NCI-H774 (cell line): Measurements from ENCODE around the gene TSN.

ENCODE experiments used
- DNase-seq: peaks from one replicate; lab custom pipeline; 2025; lab: John Stamatoyannopoulos, UW

The TSN gene

DNA sequence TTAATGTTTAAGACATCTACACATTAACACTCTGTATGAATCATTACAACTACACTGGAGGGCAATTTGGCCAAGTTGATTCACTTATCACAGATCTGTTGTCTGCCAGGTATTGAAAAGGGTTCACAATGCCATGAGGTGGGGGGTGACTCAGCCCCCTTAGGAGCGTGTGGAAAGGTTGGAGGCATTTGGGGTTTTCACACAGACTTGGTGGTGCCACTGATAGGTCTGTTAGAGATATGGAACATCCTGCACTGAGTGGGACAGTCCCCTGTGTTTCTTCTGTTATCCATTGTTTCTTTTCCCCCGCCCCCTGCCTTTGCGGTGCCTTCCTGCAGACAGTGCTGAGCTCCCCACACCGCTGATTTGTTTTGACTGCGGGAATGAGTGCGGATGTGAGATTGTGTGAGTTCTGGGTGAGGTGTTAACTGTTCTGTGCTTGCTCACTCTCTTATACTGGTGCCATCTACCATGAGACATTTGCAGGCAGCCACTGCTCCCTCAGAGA lies 9.3 kb upstream of the TSN start:
- DNase-seq: no peak

DNA sequence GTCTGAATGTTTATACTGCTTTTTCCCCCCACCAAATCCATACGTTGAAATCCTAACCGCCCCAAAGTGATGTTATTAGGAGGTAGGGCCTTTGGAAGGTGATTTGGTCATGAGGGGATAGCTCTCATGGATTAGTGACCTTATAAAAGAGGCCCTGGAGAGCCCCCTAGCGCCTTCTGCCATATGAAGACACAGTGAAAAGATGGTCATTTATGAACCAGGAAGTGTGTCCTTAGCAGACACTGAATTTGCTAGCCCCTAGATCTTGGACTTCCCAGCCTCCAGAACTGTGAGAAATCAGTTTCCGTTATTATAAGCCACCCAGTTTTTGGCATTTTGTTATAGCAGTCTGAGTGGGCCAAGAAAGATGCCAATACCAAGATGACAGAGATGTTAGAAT lies 7.2 kb upstream of the TSN start:
- DNase-seq: no peak

DNA sequence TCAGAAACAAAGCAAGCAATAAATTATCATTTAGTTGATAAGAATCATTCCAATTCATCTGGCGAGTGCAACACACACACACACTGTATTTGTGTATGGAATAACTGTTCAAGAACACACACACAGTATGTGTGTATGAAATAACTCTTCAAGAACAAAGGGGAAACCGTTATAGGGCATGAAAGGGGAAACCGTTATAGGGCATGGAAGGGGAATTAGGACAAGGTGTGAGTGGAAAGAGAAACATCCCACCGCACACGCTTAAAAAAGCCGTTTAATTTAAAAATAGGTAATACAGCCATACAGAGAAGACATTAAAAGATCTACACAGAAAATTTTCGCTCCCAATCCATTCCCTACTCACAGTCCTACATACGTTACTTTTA lies 607 bp upstream of the TSN start:
- DNase-seq: no peak

DNA sequence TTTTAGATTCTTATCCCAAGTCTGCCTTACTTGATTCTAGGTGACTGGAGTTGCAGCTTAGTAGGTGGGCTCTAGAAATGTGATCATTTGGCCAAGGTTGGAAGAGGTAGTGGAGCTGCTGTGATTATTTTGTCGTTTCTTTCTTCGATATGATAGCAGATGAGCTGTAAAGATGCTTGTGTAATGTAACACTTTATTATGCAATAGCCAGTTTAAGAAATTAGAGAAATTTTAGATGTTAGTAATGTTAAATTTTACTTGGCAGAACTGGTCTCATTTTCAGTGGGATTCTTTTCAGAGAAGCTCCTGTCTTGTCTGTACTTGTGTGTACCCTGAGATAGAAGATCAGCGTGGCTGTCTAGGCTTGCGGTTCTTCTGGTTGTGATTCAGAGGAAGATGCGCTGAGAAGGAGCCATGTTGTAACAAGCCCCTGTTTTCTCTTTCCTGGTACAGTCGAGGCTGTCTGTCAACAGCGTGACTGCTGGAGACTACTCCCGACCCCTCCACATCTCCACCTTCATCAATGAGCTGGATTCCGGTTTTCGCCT lies 9.3 kb downstream of the TSN start:
- DNase-seq: no peak

DNA sequence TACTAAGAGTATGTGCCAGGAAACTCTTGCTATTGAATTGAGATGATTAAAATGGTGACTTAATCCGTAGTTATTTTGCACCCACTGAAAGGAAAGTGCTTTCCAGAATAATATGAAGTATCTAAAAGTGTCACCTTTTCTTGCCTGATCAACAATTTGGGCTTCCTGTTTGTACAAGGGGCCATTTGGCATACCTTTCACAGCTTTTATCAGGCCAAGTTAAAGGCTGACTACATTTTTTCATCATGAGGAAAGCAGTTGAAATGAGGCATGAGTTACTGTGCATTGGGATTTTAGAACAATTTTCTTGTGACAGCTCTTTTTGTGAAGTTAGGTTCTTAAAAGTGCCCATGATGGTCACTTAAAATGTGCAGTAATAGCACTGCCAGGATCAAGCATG lies 11.2 kb downstream of the TSN start:
- DNase-seq: no peak

DNA sequence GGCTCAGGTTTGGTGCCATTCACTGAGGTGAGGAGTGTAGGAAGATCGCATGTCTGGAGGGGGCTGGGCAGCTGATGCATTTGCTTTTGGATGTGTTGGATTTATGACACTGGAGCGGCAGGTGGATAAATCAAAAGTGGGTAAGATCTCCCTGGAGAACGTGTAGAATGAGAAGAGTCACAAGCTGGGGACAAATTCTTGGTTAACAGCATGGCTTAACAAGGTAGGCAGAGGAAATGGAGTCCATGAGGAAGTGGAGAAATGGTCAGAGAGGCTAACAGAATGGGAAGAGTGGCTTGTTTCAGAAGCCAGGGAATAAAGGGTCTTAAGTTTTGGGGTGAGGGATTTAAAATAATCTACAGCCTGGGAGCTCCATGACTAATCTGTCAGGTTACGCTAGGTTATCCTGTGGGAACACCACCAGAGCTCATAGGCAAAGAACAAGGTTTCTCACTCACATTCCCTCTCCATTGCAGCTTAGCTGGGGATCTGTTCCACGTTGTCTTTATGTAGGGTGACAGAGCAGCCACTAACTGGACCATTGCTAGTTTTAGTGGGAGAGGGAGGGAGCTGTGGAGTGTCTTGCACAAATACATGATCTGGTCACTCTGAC lies 12.8 kb downstream of the TSN start:
- DNase-seq: no peak

DNA sequence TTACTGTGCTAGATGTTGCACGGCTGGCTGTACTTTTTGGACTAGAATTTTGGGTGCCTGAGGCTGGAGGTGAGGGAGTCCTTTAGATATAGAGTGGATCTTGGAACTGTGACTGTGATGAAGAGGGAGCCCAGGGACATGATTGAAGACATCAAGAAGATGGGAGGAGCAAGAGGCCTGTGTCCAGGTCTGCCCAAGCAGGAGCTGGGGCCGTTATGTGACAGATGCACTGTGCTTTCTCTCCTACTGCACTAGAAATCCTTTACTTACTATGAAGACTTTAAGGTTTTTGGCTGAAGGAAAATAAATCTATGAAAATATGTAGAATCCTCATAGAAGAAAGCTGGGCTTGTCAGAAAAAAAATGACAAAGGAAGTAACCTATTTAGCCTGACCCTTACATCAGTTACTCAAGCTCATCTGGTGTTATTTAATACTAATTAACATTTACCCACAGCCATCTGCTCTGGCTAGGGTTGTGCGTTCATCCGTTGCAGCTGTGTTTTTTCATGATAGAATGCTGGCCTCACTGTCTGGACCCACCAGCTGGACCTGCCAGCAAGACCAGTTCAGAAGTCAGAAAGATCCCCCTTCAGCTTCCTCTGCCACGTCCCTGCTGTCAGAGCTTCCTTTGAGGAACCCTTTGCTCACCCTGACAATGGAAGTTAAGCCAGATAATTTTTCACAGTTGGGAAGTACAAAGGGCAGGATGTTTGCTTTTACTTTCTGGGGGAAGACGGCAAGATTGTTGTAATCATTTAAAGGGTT lies 16.7 kb downstream of the TSN start:
- DNase-seq: no peak

DNA sequence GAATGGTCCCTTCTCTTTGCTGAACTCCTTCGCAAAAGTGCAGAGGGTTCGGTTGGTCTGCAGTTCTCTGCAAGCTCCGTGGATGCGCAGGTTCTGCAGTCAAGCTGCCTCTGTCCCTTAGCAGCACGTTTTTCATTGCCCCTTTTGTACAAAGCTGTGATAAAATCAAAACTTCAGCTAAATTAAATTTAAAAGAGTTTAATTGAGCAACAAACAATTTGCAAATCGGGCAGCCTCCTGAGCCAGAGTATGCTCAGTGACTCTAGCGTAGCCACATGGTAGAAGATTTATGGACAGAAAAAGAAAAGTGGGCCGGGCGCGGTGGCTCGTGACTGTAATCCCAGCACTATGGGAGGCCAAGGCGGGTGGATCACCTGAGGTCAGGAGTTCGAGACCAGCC lies 18.8 kb downstream of the TSN start:
- no peak for DNase-seq

DNA sequence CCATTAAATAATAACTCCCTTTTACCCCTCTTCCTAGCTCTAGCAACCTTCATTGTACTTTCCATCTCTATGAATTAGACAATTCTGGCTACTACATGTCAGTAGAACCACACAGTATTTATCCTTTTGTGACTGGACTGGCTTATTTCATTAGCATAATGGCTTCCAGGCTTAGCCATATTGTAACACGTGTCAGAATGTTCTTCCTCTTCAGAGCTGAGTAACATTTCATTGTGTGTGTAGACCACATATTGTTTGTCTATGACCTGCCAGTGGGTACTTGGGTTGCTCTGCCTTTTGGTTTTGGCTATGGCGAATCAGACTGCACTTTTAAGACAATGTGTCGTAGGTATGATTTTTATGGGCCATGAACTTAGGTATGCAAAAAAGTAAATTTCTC lies 20.9 kb downstream of the TSN start:
- no peak for DNase-seq

DNA sequence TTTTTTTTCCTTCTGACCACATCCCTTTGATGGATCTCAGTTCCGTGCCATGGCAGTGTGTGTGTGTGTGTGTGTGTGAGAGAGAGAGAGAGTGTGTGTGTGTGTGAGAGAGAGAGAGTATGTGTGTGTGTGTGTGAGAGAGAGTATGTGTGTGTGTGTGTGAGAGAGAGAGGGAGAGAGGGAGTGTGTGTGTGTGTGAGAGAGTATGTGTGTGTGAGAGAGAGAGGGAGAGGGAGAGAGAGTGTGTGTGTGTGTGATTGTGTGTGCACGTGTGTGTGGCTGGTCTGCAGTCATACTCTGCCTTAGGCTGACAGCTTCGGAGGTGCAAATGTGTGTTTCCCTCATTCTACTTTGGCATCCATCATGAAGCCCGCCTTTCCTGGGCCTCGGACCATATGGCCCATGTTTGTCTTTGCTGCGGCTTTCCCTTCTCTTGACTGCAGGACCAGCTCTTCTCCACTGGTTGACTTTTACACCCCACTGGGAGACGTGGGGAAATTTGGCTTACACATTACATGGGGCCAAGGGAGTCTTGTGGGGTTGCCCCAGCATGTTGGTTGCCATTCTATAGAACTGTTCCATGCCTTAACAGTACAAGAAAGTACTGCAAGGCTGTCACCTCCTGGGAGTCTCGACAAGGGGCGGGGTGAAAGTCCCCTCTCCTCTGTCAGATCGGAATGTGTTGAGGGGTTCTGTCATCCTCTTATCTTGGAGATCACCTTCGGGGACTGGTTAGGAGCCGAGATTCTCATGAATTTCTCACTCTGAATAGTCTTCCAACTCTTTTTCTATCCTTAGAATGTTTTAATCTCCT lies 21.6 kb downstream of the TSN start:
- DNase-seq: no peak

DNA sequence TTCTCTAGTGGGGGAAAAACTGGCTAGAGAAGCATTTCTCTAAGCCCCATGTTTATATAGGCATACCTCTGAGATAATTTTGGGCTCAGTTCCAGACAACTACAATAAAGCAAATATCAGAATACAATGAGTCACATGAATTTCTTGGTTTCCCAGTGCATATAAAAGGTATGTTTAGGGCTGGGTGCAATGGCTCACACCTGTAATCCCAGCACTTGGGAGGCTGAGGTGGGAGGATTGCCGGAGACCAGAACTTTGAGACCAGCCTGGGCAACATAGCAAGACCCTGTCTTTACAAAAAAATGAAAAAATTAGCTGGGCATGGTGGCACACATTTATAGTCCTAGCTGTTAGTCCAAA lies 22.2 kb downstream of the TSN start:
- DNase-seq: no peak

DNA sequence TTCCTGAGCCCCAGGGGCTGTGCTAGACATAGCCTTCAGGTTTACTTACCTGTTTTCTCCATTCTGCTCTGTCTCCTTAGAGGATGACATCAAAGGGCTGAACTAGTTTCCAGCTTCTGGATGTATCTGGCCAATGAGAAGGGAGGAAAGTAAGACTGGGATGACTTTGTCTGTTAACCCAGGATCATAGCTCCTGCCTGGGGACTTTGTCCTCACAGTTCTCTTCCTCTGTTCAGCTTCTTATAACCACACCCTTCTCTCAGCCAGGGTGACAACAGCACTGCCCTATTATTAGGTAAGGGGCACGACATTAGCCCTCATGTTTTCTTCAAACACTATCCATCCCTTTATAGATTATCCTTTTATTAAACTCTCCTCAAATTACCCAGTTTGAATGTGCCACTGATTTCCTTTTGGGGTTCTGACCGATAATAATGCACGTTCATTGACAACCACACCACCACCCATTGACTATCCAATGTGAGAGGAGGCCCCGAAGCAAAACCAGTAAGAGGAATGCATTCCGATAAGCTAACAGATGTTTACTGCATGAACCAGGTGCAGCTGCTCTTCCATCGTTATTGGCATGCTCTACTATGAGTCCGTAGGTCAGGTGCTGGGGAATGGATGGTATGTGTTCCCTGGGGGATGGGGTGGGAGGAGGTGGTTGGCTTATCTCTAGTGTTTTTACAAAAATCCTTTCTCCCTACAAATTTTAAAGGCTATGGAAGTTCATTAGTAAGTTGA lies 23.5 kb downstream of the TSN start:
- DNase-seq: no peak

DNA sequence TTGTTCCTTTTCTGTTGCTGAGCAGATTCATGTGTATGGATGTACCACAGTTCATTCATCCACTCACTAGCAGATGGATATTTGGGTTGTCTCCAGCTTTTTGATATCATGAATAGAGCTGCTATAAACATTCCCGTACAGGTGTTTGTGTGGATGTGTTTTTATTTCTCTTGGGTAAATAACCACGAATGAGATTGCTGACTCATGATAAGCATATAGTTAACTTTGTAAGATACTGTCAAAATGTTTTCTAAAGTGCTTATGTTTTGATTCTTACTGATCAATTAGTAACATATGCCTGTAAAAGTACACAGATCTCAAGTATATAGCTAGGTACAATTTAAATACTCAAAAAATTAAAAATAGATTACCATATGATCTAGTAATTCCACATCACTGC lies 27.7 kb downstream of the TSN start:
- DNase-seq: no peak

DNA sequence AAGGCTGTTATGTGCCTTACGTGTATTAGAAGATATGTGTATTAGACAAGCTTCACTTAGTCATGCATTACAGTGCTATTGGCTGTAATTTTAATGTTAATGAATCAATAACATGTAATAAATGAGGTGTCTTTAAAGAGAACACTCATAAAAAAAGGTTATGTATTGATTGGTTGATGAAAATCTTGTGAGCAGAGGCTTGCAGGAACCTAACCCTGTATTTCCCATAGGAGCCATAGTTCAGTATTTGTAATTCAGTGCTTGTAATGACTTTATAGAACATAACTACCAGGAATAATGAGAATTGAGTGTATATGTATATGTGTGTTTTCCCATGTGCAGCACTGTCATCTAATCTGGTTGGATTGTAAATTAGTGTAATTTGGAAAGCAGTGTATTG lies 33.2 kb downstream of the TSN start:
- no peak for DNase-seq

DNA sequence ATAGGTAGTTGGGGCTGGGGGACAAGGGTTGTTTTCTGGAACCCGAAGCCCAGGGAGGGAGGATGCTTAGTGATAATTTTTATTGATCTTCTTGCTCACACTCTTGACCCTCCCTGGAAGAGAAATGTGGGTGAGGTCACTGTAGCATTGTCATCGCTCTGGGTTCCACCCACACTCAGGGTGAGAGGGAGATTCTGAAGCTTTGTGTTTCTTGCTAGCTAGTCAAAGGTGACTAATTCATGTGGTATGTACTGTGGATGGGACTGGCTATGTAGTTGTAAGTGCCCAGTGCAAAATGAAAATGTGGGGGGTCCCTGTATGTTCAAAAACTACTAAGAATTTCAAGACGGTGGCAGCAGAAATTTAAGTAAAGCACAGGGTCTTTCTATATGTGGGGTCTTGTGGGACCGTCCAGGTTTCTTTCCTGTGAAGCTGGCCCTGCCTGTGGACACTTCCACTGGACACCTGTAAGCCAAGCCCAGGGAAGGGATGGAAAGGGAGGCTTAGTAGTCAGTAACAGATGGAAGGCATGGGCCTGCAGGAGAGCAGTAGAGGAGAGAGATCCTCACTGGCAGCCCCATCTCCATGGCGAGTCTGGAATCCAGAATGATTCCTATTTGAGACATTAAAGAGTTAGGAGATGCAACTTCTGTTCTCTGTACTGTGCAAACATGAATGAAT lies 35.0 kb downstream of the TSN start:
- no peak for DNase-seq

DNA sequence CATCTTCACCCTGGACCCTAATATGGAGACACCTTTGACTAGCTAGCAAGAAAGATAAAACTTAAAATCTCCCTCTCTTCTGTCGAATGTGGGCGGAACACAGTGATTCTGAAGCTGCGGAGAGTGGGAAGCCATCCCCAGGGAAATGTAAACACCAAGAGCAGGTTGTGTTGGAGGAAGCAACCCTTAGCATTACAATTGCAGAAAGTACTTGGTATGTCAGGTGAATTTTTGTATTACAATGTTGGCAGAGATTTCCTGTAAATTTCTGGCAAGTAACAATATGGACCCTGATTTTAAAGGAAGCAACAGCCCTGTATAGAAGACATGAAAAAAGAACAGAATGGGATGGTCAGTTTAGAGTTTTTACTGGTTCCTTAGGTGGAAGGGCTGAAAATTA lies 35.8 kb downstream of the TSN start:
- DNase-seq: no peak

DNA sequence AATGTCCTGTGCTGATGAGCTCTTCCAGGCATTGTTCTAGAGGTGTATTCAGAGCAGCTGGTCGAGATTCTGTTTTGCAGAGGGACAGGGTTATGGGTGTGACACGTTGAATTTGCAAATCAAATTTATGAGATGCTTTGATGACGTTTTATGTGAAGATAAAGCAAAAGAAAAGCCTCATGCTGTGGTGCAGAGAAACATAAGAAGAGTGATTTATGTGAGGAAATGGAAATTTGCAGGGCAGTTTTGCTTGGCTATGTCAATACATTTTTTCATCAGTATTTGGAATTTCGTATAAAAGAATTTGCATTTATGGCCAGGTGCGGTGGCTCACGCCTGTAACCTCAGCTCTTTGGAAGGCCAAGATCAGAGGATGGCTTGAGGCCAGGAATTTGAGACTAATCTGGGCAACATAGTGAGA lies 36.4 kb downstream of the TSN start:
- no peak for DNase-seq

DNA sequence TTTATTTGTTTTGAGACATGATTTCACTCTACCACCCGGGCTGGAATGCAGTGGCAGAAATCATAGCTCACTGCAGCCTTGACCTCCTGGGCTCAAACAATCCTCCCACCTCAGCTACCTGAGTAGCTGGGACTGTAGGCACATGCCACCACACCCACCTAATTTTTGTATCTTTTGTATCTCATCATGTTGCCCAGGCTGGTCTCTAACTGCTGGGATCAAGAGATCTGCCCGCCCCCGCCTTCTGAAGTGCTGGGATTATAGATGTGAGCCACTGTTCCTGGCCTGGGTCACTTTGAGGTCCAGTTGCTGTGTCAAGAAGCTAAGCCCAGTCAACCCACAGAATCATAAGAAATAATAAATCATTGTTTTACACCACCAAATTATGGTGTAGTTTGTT lies 38.4 kb downstream of the TSN start:
- no peak for DNase-seq

DNA sequence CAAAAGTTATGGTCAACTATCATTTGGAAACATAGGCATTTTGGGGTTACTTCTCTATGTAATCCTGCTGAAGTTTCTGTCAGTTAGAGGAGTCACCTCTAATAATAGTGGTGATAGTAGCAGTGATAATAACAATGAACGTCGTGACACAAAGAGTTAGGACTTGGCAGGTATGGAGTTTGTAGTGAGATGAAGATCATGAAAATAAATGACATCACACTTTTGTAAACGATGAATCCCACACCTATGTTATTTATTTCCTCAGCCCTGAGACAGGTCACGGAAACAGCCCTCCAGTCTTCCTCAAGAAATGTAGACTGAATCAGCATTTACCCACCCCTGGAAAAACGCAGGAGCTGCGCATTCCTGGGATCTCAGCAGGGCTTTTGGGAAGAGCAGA lies 38.8 kb downstream of the TSN start:
- no peak for DNase-seq

DNA sequence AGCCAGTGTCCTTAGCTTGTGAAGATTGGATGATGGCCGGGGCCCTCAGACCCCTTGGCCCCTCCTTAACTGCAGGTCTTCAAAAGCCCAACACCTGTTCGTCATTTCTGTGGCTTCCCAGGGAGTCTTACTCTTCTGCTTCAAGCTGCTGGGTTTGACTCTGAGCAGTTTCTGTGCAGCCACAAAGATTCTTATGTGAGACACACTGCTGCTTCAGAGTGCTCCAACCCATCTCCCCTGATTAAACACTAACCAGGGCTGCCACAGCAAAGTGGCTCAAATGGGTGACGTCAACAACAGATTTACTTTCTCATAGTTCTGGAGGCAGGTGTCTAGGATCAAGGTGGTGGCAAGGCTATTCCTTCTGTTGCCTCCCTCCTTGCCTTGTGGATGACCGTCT lies 40.8 kb downstream of the TSN start:
- no peak for DNase-seq

DNA sequence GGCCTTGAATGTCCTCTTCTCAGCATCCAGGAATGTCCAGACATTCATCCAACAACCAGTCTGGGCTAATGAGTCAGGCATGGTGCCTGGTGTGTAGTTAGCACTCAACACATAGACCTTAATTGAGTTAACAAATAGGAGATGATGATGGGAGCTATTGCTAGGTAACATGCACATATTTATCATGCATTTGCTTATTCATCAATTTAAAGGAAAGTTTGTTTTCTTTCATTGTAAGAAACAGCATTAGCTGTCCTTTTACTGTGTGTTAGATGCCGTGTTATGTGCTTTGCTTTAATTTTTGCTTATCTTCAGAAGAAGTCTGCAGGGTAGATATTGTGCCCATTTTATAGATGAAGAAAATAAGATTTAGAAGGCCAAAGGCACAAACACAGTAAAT lies 43.2 kb downstream of the TSN start:
- no peak for DNase-seq

DNA sequence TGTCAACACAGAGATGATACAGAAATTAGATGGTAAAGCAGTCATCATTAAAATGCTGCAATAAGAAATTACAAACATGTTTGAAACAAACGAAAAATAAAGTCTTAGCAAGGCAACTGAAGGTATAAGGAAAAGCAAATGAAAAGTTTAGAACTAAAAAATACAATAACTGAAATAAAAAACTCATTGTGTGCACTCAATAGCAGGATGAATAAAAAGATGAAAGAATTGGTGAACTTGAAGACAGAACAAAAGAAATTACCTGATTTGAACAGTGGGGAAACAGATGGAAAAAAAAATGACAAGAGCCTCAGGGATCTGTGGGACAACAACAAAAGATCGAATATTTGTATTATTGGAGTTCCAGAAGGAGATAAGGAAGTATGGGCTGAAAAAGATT lies 46.5 kb downstream of the TSN start:
- no peak for DNase-seq
